ENCODE data around the gene FRY.

DNA sequence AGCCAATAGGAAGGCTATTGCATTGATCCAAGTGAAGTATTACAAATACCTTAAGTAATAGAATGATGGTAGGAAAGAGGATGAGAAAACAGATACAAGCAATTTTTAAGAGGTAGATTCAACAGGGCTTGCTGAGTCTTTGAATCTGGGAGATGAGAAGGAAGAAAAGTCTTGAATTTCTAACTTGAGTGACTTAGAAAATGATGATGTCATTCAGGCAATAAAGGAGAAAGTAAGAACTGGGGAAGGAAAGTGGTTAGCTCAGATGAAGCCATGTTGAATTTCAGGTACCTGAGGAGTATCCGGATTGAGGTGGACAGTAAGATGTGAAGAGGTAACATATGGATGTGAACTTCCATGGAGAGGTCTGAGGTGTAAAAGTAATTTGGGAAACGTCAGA is 15.5 kb upstream of the FRY start:
- no peak for TF ChIP-seq POLR2A (IDR thresholded peaks at IDR 0.05)
- TF ChIP-seq CTCF (IDR thresholded peaks at IDR 0.05), result no peak

Measured in uterus (tissue), 2 donors.